ENCODE measurements around the gene ALG14. TPM values are rescaled to one million over a fixed set of nuclear protein-coding genes. Genes with fewer than 3 reads are reported as not detected.

Gene ALG14
- total and polyA plus RNA-seq, 2 donors (not counting 3 experiments of a cell fraction or from before 2014, with no cell fraction given): 2.6 to 8.6 TPM

DNA sequence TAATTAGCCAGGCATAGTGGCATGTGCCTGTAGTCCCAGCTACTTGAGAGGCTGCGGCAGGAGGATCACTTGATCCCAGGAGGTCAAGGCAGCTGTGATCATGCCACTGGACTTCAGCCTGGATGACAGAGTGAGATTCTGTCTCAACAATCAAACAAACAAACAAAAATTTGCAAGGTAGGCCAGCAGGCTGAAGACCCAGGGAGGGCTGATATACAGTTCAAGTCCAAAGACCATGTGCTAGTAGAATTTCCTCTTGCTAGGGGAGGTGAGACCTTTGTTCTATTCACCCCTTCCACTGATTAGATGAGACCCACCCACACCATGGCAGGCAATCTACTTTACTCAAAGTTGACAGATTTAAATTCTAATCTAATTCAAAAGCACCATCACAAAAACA is 114.7 kb downstream of the ALG14 start:
- no peaks in the 10 kb centered on the region for H3K9me3 ChIP-seq (replicated peaks; ENCODE audit: control insufficient read depth, insufficient read depth, low read length)
- no TSS peak for BruUV-seq (replicated peaks)
- no peaks in the 10 kb centered on the region for H3K79me2 ChIP-seq (ENCODE audit: control insufficient read depth, insufficient read depth, low read length)
- H2AFZ ChIP-seq (ENCODE audit: low read depth, low read length): no peak overlapping the region
- H3K4me3 ChIP-seq (replicated peaks in 1 of 3; ENCODE audit: insufficient read depth in 1 of 3, low read depth in 1 of 3, low read length in 3 of 3): no peak overlapping the region
- no peak for DNase-seq (ENCODE audit: low read depth, low spot score)
- no peaks in the 10 kb centered on the region for H4K20me1 ChIP-seq (replicated peaks; ENCODE audit: control insufficient read depth, extremely low read depth, insufficient read depth, low read length)
- H3K36me3 ChIP-seq (ENCODE audit: control insufficient read depth in 2 of 2, extremely low read depth in 1 of 2, insufficient read depth in 2 of 2, low read length in 2 of 2): no peaks in the 10 kb centered on the region
- dilution Hi-C loops (cut with MboI; ENCODE audit: extremely low pct_ligation_motif_present, low sequenced_read_pairs): no loop called here
- no peak overlapping the region for H3K27ac ChIP-seq (ENCODE audit: insufficient read depth, low read depth, low read length)
- no peak for FAIRE-seq
- peaks cover 3% of the 10 kb centered on the region for H3K9me1 ChIP-seq (replicated peaks; ENCODE audit: control insufficient read depth, extremely low read depth, insufficient read depth, low read length)
- POLR2A ChIA-PET: no interaction called here
- CTCF ChIA-PET: no interaction called here
- H3K9ac ChIP-seq (replicated peaks; ENCODE audit: extremely low read depth, insufficient read depth, low read length): no peak overlapping the region
- intact Hi-C loops (cut with micrococcal nuclease): no loop called here
- no peaks in the 10 kb centered on the region for H3K27me3 ChIP-seq (ENCODE audit: control insufficient read depth in 2 of 2, insufficient read depth in 2 of 2, low read length in 2 of 2)
- H3K4me2 ChIP-seq (ENCODE audit: insufficient read depth, low read length): no peak overlapping the region
- peaks cover 34% of the 10 kb centered on the region for H3K4me1 ChIP-seq (ENCODE audit: control insufficient read depth, extremely low read depth, insufficient read depth, low read length)
- no peak for TF ChIP-seq MYC (IDR thresholded peaks at IDR 0.05; ENCODE audit: low read depth, low read length)
- TF ChIP-seq, protein P1, sequence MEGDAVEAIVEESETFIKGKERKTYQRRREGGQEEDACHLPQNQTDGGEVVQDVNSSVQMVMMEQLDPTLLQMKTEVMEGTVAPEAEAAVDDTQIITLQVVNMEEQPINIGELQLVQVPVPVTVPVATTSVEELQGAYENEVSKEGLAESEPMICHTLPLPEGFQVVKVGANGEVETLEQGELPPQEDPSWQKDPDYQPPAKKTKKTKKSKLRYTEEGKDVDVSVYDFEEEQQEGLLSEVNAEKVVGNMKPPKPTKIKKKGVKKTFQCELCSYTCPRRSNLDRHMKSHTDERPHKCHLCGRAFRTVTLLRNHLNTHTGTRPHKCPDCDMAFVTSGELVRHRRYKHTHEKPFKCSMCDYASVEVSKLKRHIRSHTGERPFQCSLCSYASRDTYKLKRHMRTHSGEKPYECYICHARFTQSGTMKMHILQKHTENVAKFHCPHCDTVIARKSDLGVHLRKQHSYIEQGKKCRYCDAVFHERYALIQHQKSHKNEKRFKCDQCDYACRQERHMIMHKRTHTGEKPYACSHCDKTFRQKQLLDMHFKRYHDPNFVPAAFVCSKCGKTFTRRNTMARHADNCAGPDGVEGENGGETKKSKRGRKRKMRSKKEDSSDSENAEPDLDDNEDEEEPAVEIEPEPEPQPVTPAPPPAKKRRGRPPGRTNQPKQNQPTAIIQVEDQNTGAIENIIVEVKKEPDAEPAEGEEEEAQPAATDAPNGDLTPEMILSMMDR (IDR thresholded peaks at IDR 0.05; ENCODE audit: extremely low read depth in 1 of 2, insufficient read depth in 1 of 2, low read depth in 1 of 2, low read length in 2 of 2): no peak
- TF ChIP-seq EZH2 (IDR thresholded peaks at IDR 0.05; ENCODE audit: borderline replicate concordance, low read depth, low read length, severe bottlenecking): no peak
- TF ChIP-seq FOS (IDR thresholded peaks at IDR 0.05; ENCODE audit: borderline replicate concordance, insufficient read depth, low read length): no peak
- TF ChIP-seq, protein P2, sequence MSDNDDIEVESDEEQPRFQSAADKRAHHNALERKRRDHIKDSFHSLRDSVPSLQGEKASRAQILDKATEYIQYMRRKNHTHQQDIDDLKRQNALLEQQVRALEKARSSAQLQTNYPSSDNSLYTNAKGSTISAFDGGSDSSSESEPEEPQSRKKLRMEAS (IDR thresholded peaks at IDR 0.05; ENCODE audit: insufficient read depth, insufficient read length): no peak
- TF ChIP-seq JUN (IDR thresholded peaks at IDR 0.05; ENCODE audit: borderline replicate concordance, insufficient read depth, insufficient read length, low read depth): no peak
- no peak for TF ChIP-seq POLR2A (IDR thresholded peaks at IDR 0.05; ENCODE audit: low read depth, low read length)
- TF ChIP-seq POLR2AphosphoS5 (IDR thresholded peaks at IDR 0.05; ENCODE audit: insufficient read depth, low read depth, low read length): no peak
- TF ChIP-seq GATA2 (IDR thresholded peaks at IDR 0.05; ENCODE audit: insufficient read depth, insufficient read length, low read depth, low read length): no peak

Data from endothelial cell of umbilical vein (primary cell).